GM12874 (cell line): ENCODE data around the gene IMMP2L.
A peak's percentile ranks its signal among the peaks of the same experiment; 100 is the strongest.

Experiments used
- CTCF ChIP-seq: IDR thresholded peaks from 2 replicates; pipeline ENCODE4 v1.5.1; 2011; ENCODE audit warnings: low read depth, mild to moderate bottlenecking, control low read depth, low read length, moderate library complexity; ENCODE audit not compliant: insufficient read depth

Gene IMMP2L

DNA sequence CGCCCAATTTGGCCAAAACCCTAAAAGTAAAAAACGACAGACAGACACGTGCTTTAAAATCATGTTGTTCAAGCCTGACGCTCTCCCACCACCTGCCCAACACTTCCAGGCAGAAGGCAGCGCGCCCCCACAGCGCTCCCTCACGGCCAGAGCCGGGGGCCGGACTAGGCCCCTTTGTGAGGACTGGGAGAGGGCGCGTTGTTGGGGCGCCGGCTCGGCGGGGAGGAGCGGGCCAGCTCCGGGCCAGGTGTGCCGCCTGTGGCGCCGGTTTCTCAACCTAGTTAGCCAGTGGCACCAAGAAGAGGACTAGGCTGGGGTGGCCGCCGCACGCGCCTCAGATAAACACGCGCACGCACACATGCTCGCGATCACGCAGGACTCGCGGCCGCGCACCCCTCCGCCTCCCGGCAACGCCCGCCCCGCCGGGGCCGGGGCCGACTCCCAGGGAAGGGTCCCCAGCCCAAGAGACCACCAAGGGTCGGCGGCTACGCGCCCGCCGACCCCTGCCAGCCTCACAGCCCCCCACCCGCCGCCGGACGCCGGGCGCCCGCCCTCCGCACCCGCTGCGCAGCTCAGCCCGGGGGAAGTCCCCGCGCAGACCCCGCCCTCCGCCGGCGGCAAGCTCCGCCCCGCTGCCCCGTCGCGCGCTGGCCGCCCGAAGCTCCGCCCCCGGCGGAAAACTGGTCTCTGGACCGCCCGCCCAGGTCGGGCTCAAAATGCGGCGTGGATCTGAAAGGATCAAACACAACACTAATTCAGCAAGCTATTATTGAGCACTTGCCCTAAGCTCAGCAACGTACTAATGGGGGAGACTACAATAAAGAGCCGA, at the start of gene IMMP2L:
Gene IMMP2L, minus strand, starts transcription at position 589 of the 829 bp plus-strand sequence.
- peak; percentile 57 for TF ChIP-seq CTCF

DNA sequence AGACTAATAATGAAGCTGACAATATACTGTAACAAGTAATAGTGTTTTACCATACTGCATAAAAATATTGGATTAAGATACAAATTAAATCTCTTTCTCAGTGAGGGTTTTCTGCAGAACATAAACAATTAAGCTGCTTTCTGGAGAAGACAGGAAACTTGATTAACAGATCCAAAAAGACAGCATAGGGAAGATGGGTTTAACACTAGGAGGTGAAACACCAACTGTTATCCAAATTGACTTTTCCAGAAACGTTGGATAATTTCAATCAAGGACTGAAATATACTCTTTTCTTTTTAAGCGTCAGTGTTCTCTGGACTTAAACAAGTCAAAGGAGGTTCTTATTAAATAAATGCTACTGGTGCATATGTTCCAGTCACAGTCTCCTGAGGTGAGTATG, 45.3 kb upstream of the IMMP2L start:
- TF ChIP-seq CTCF = no peak

GRCh38 chr7:111605246-111605645, 43.0 kb upstream of the IMMP2L start:
- no peak for TF ChIP-seq CTCF

DNA sequence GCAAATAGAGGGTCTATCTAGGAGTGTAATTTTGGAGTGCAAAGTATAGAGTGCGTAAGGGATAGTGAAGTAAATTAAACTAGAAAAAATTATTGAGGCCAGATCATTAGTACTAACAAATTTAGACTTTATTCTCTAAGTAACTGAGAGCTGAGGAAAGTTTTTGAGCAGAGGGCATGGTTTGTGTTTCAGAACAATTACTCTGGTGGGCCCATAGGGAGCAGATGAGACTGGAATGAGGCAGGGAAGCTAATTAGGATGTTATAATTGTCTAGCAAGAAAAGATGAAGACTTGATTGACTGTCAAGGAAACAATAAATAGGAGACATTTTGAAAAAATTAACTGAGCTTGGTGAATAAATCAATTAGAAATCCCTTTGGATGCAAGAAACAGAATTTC, 37.8 kb upstream of the IMMP2L start:
- no peak for TF ChIP-seq CTCF

- no peak for TF ChIP-seq CTCF
These were observed 33.5 kb upstream of the IMMP2L start for GRCh38 chr7:111595780-111596179.

DNA sequence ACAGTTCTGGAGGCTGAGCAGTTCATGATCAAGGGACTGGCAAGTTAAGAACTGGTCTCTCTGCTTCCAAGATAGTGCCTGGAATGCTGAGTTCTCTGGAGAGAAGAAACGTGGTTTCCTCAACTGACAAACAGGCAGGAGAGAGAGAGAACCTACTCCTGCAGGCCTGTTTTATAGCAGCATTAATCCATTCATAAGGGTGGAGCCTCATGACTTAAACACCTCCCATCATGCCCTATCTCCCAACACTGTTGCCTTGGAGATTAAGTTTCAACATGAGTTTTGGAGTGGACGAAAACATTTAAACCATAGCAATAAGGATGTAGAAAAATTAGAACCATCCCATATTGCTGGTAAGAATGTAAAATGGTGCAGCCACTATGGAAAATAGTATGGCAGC, 32.3 kb upstream of the IMMP2L start:
- TF ChIP-seq CTCF = no peak

- no peak for TF ChIP-seq CTCF
These were observed 31.1 kb upstream of the IMMP2L start for GRCh38 chr7:111593343-111593742.
